Measurements from ENCODE around the gene BTN3A1. TPM values are rescaled to one million over a fixed set of nuclear protein-coding genes. Genes with fewer than 3 reads are reported as not detected.

The BTN3A1 gene
- total RNA-seq, 1 experiment from 2014 or later, result 2.0 TPM

GRCh38 chr6:26420688-26421171, 18.7 kb downstream of the BTN3A1 start:
- Mint-ChIP-seq H3K4me1 (ENCODE audit: low read depth, unreplicated experiment) (no peaks in the 10 kb centered on the region), H3K36me3 (ENCODE audit: insufficient read depth, unreplicated experiment) (no peaks in the 10 kb centered on the region), H3K27ac (ENCODE audit: unreplicated experiment) (no peak overlapping the region), H3K4me3 (ENCODE audit: unreplicated experiment) (no peak overlapping the region), H3K27me3 (ENCODE audit: insufficient read depth, unreplicated experiment) (no peaks in the 10 kb centered on the region), H3K9me3 (ENCODE audit: unreplicated experiment) (peaks cover 12% of the 10 kb centered on the region)
- Histone ChIP-seq H3K27me3 (replicated peaks; ENCODE audit: control insufficient read depth, insufficient read depth, low read length) (no peaks in the 10 kb centered on the region), H3K4me3 (ENCODE audit: low read depth, low read length) (no peak overlapping the region), H3K36me3 (ENCODE audit: control insufficient read depth, insufficient read depth, low read length) (no peaks in the 10 kb centered on the region), H3K4me1 (0 out of 2 replicates have a peak, but pooled peaks cover 4% of the 10 kb centered on the region), H3K9me3 (peaks cover 11% of the 10 kb centered on the region)
- ChIA-PET POLR2A (interaction anchor here (0.7 kb wide), 1 partner anchor 100 kb away, joined by 3 read pairs; no protein-coding TSS in a partner anchor), CTCF (interaction anchor here (0.6 to 1.4 kb wide), 2 partner anchors 79 to 90 kb away, joined by 5 to 6 read pairs; no protein-coding TSS in a partner anchor)
- no TSS peak for BruUV-seq (replicated peaks)
- TF ChIP-seq, protein P1, sequence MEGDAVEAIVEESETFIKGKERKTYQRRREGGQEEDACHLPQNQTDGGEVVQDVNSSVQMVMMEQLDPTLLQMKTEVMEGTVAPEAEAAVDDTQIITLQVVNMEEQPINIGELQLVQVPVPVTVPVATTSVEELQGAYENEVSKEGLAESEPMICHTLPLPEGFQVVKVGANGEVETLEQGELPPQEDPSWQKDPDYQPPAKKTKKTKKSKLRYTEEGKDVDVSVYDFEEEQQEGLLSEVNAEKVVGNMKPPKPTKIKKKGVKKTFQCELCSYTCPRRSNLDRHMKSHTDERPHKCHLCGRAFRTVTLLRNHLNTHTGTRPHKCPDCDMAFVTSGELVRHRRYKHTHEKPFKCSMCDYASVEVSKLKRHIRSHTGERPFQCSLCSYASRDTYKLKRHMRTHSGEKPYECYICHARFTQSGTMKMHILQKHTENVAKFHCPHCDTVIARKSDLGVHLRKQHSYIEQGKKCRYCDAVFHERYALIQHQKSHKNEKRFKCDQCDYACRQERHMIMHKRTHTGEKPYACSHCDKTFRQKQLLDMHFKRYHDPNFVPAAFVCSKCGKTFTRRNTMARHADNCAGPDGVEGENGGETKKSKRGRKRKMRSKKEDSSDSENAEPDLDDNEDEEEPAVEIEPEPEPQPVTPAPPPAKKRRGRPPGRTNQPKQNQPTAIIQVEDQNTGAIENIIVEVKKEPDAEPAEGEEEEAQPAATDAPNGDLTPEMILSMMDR (IDR thresholded peaks at IDR 0.05; ENCODE audit: insufficient read depth in 1 of 2, low read depth in 1 of 2, low read length in 1 of 2, severe bottlenecking in 1 of 2, unreplicated experiment in 1 of 2), result peak; percentile 20 to 40
- intact Hi-C loops (cut with micrococcal nuclease; ENCODE audit: unreplicated experiment), result loop anchor here (1.0 to 2.0 kb wide), 2 partner anchors 38 to 79 kb away; partner anchors contain the start of gene BTN2A2
- DNase-seq, result peak in 1 of 2 experiments; percentile 54

DNA sequence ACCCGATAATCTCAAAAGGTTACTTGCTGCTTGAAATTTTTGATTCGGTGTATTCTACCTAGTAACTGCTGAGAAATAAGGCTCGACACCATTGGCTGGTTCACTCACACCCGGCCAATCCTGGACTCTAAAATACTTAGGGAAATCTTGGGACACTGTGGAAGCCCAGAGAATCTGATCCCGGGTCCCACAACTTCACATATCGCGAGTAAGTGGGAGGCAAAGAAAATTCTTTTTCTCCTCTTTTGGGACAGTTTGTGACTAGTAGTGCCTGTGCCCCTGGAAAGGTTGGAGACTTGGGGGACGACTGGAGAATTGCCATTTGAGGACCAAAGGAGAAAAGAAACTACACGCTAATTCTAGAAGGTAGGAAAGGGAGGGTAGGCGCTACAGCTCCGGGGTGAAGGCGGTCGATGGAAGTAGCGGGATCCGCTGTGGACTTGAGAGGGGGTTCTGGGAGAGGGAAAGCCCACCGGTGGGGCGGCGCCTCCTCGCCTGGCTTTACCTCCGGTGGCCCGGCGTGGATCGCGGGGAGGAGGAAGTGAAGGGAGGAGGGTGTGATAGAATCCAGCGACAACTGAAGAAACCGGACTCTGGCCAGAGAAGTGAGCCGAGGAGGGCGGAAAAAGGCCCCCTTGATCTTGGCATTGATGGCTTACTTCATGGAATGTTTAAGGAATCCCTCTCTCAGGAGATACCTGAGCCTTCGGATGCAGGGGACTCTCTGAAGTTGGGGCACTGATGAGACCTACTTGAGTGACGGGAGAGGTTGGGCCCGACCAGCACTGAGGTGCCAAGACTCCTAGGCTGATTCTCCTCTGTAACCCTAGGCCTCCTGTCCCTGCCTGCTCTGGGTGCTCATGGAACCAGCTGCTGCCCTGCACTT, 19.4 kb downstream of the BTN3A1 start:
- POLR2A ChIA-PET, result no interaction called here
- no peaks in the 10 kb centered on the region for H3K36me3 ChIP-seq (ENCODE audit: control insufficient read depth, insufficient read depth, low read length)
- H3K4me1 ChIP-seq, result 0 out of 2 replicates have a peak, but pooled peaks cover 4% of the 10 kb centered on the region
- intact Hi-C loops (cut with micrococcal nuclease; ENCODE audit: unreplicated experiment), result loop anchor here (2.0 kb wide), 1 partner anchor 39 kb away; the partner anchor contains the start of gene BTN2A2
- H3K27me3 Mint-ChIP-seq (ENCODE audit: insufficient read depth, unreplicated experiment), result no peaks in the 10 kb centered on the region
- H3K27me3 ChIP-seq (replicated peaks; ENCODE audit: control insufficient read depth, insufficient read depth, low read length), result no peaks in the 10 kb centered on the region
- peak; percentile 69 to 71 for DNase-seq
- H3K4me3 ChIP-seq (ENCODE audit: low read depth, low read length), result peak overlapping the region; percentile 52
- no peaks in the 10 kb centered on the region for H3K4me1 Mint-ChIP-seq (ENCODE audit: low read depth, unreplicated experiment)
- H3K36me3 Mint-ChIP-seq (ENCODE audit: insufficient read depth, unreplicated experiment), result no peaks in the 10 kb centered on the region
- peaks cover 11% of the 10 kb centered on the region for H3K9me3 ChIP-seq
- CTCF ChIA-PET, result interaction anchor here (0.6 to 1.4 kb wide), 2 partner anchors 80 to 91 kb away, joined by 5 to 6 read pairs; no protein-coding TSS in a partner anchor
- BruUV-seq (replicated peaks), result TSS peak; percentile 67
- no peak overlapping the region for H3K27ac Mint-ChIP-seq (ENCODE audit: unreplicated experiment)
- H3K4me3 Mint-ChIP-seq (ENCODE audit: unreplicated experiment), result no peak overlapping the region
- H3K9me3 Mint-ChIP-seq (ENCODE audit: unreplicated experiment), result peaks cover 12% of the 10 kb centered on the region
- TF ChIP-seq, protein P1 (IDR thresholded peaks at IDR 0.05; ENCODE audit: insufficient read depth in 1 of 2, low read depth in 1 of 2, low read length in 1 of 2, severe bottlenecking in 1 of 2, unreplicated experiment in 1 of 2), result no peak

- TF ChIP-seq, protein P1 (IDR thresholded peaks at IDR 0.05; ENCODE audit: insufficient read depth in 1 of 2, low read depth in 1 of 2, low read length in 1 of 2, severe bottlenecking in 1 of 2, unreplicated experiment in 1 of 2), result no peak
Measured at GRCh38 chr6:26422329-26422728, 20.3 kb downstream of the BTN3A1 start.

More at GRCh38 chr6:26422329-26422728, 20.3 kb downstream of the BTN3A1 start:
- H3K36me3 ChIP-seq (ENCODE audit: control insufficient read depth, insufficient read depth, low read length), result no peaks in the 10 kb centered on the region
- H3K9me3 Mint-ChIP-seq (ENCODE audit: unreplicated experiment), result peaks cover 5% of the 10 kb centered on the region
- H3K27me3 Mint-ChIP-seq (ENCODE audit: insufficient read depth, unreplicated experiment), result no peaks in the 10 kb centered on the region
- DNase-seq, result no peak
- H3K9me3 ChIP-seq, result peaks cover 11% of the 10 kb centered on the region
- peak overlapping the region; percentile 52 for H3K4me3 ChIP-seq (ENCODE audit: low read depth, low read length)
- H3K4me1 ChIP-seq, result 0 out of 2 replicates have a peak, but pooled peaks cover 4% of the 10 kb centered on the region
- BruUV-seq (replicated peaks), result no TSS peak
- H3K27me3 ChIP-seq (replicated peaks; ENCODE audit: control insufficient read depth, insufficient read depth, low read length), result no peaks in the 10 kb centered on the region
- no peak overlapping the region for H3K27ac Mint-ChIP-seq (ENCODE audit: unreplicated experiment)
- POLR2A ChIA-PET, result no interaction called here
- intact Hi-C loops (cut with micrococcal nuclease; ENCODE audit: unreplicated experiment), result no loop called here
- H3K4me1 Mint-ChIP-seq (ENCODE audit: low read depth, unreplicated experiment), result no peaks in the 10 kb centered on the region
- CTCF ChIA-PET, result no interaction called here
- peaks cover 2% of the 10 kb centered on the region for H3K36me3 Mint-ChIP-seq (ENCODE audit: insufficient read depth, unreplicated experiment)
- no peak overlapping the region for H3K4me3 Mint-ChIP-seq (ENCODE audit: unreplicated experiment)

Measured in Caco-2 (cell line).